Activated CD4-positive, alpha-beta T cell treated with anti-CD3 and anti-CD28 coated beads, Interleukin-2, amount 50 U/mL, for 1 hour (primary cell): ENCODE data around the gene CCDC136.

Source experiments
- DNase-seq: peaks from one replicate; pipeline ENCODE4 v3.0.0-alpha.2; 2020

CCDC136 gene

GRCh38 chr7:128791121-128791971 lies at the start of gene CCDC136:
TSS of gene CCDC136 (plus strand) at chr7:128791968. CDS start at chr7:128792412, 444 bp downstream.
- peak; percentile 73 for DNase-seq

- no peak for DNase-seq
Measured at GRCh38 chr7:128742206-128742605, 49.6 kb upstream of the CCDC136 start.

- DNase-seq: no peak
Measured at GRCh38 chr7:128743112-128743772, 48.5 kb upstream of the CCDC136 start.

GRCh38 chr7:128744366-128744905 lies 47.3 kb upstream of the CCDC136 start:
- no peak for DNase-seq

- DNase-seq: no peak
Measured at GRCh38 chr7:128745706-128746105, 46.1 kb upstream of the CCDC136 start.

GRCh38 chr7:128747327-128748079 lies 44.3 kb upstream of the CCDC136 start:
- DNase-seq: no peak

GRCh38 chr7:128752251-128752650 lies 39.5 kb upstream of the CCDC136 start:
- DNase-seq: no peak

GRCh38 chr7:128755075-128755818 lies 36.5 kb upstream of the CCDC136 start:
- DNase-seq: no peak

GRCh38 chr7:128755819-128756476 lies 35.8 kb upstream of the CCDC136 start:
- no peak for DNase-seq

- DNase-seq: no peak
Measured at GRCh38 chr7:128757203-128757602, 34.6 kb upstream of the CCDC136 start.

- no peak for DNase-seq
Measured at GRCh38 chr7:128758553-128758952, 33.2 kb upstream of the CCDC136 start.

GRCh38 chr7:128759242-128759641 lies 32.5 kb upstream of the CCDC136 start:
- DNase-seq: no peak

GRCh38 chr7:128763541-128763940 lies 28.2 kb upstream of the CCDC136 start:
- no peak for DNase-seq

- no peak for DNase-seq
Measured at GRCh38 chr7:128767475-128768110, 24.2 kb upstream of the CCDC136 start.

- no peak for DNase-seq
Measured at GRCh38 chr7:128770233-128770632, 21.5 kb upstream of the CCDC136 start.

GRCh38 chr7:128773604-128774003 lies 18.2 kb upstream of the CCDC136 start:
- DNase-seq: no peak

- no peak for DNase-seq
Measured at GRCh38 chr7:128774029-128774689, 17.6 kb upstream of the CCDC136 start.

GRCh38 chr7:128774921-128775320 lies 16.8 kb upstream of the CCDC136 start:
- no peak for DNase-seq

- no peak for DNase-seq
Measured at GRCh38 chr7:128775744-128776474, 15.9 kb upstream of the CCDC136 start, which contains the start of gene OPN1SW. TSS of gene OPN1SW (minus strand) at chr7:128775794. CDS start at chr7:128775781, 13 bp downstream.
